Activated CD8-positive, alpha-beta memory T cell treated with anti-CD3 and anti-CD28 coated beads, Interleukin-2, amount 10 ng/mL, durations not matched to agents 7 days and 5 days (primary cell): Measurements from ENCODE around the gene NIP7. TPM values are rescaled to one million over a fixed set of nuclear protein-coding genes. Genes with fewer than 3 reads are reported as not detected.
"Not testable (repeated sequence)": the region's sequence is repeated elsewhere in the genome, so short reads cannot be mapped to it uniquely, and the experiment has no call there.

Experiments used
- ATAC-seq: fragments of 150-1000 bp; cut with Tn5 transposase; one replicate; pipeline ENCODE4 v1.10.0; 2021; ENCODE audit warnings: moderate library complexity
- CTCF ChIA-PET: fragments of 350-600 bp; sonication (Branson Sonifier 250); formaldehyde crosslinking; loops from one replicate; lab custom pipeline; 2021; ENCODE audit warnings: antibody characterized with exemption; lab: Charles Lee
- DNase-seq: peaks from one replicate; pipeline ENCODE4 v3.0.0-alpha.2; 2020
- H3K27ac Mint-ChIP-seq: one replicate; pipeline ENCODE4 v1.8.0; 2021; ENCODE audit warnings: mild to moderate bottlenecking, mixed read lengths
- H3K27me3 Mint-ChIP-seq: one replicate; pipeline ENCODE4 v1.8.0; 2021; ENCODE audit warnings: mixed read lengths
- H3K36me3 Mint-ChIP-seq: one replicate; pipeline ENCODE4 v1.8.0; 2021; ENCODE audit warnings: mild to moderate bottlenecking, mixed read lengths
- H3K4me1 Mint-ChIP-seq: one replicate; pipeline ENCODE4 v1.8.0; 2021; ENCODE audit warnings: mixed read lengths
- H3K4me3 Mint-ChIP-seq: one replicate; pipeline ENCODE4 v1.8.0; 2021; ENCODE audit warnings: mild to moderate bottlenecking, moderate library complexity, mixed read lengths
- H3K9me3 Mint-ChIP-seq: one replicate; pipeline ENCODE4 v1.8.0; 2022; ENCODE audit warnings: low read depth, mixed read lengths
- total RNA-seq, 2 experiments: library from RNA; stranded (reverse); gene quantifications; one replicate each; pipeline ENCODE4 v1.2.3, GENCODE V29; 2021

The NIP7 gene
- total RNA-seq, 2 experiments from 2014 or later = 36.2 to 48.8 TPM

GRCh38 chr16:69334696-69335095 lies 4.9 kb upstream of the NIP7 start:
- ATAC-seq (no peak), DNase-seq (no peak)
- Mint-ChIP-seq H3K36me3 (peaks cover 17% of the 10 kb centered on the region), H3K27ac (no peak overlapping the region), H3K9me3 (no peaks in the 10 kb centered on the region), H3K4me1 (peaks cover 35% of the 10 kb centered on the region), H3K27me3 (no peaks in the 10 kb centered on the region), H3K4me3 (no peak overlapping the region)
- CTCF ChIA-PET = interaction anchor here (1.2 kb wide), 1 partner anchor 8 kb away, joined by 3 read pairs; no protein-coding TSS in a partner anchor

GRCh38 chr16:69338557-69339288 lies 849 bp upstream of the NIP7 start:
- Mint-ChIP-seq H3K36me3 (peaks cover 34% of the 10 kb centered on the region), H3K27me3 (no peaks in the 10 kb centered on the region), H3K4me1 (peaks cover 46% of the 10 kb centered on the region), H3K9me3 (no peaks in the 10 kb centered on the region), H3K27ac (peak overlapping the region; percentile 86), H3K4me3 (peak overlapping the region; percentile 94)
- CTCF ChIA-PET = interaction anchor here (0.7 to 5.0 kb wide), 10 partner anchors 8 to 90 kb away, joined by 3 to 40 read pairs (median 4); partner anchors contain the start of gene PDF
- ATAC-seq = no peak
- DNase-seq = no peak

- Mint-ChIP-seq H3K27me3 (no peaks in the 10 kb centered on the region), H3K4me3 (peak overlapping the region; percentile 94), H3K9me3 (no peaks in the 10 kb centered on the region), H3K36me3 (peaks cover 26% of the 10 kb centered on the region), H3K4me1 (peaks cover 47% of the 10 kb centered on the region), H3K27ac (peak overlapping the region; percentile 96)
- CTCF ChIA-PET = interaction anchor here (0.7 to 5.0 kb wide), 7 partner anchors 10 to 45 kb away, joined by 3 to 40 read pairs (median 4); partner anchors contain the start of genes PDF and TERF2
- DNase-seq (peak; percentile 59), ATAC-seq (peak; percentile 5)
Measured at GRCh38 chr16:69340095-69340644, 598 bp downstream of the NIP7 start.

- no peak overlapping the region for H3K4me3 Mint-ChIP-seq
- DNase-seq = no peak
- no peak for ATAC-seq
- peaks cover 41% of the 10 kb centered on the region for H3K4me1 Mint-ChIP-seq
- H3K36me3 Mint-ChIP-seq = peaks cover 26% of the 10 kb centered on the region
- H3K9me3 Mint-ChIP-seq = no peaks in the 10 kb centered on the region
- H3K27ac Mint-ChIP-seq = no peak overlapping the region
- no peaks in the 10 kb centered on the region for H3K27me3 Mint-ChIP-seq
- CTCF ChIA-PET = interaction anchor here (1.9 kb wide), 1 partner anchor 52 kb away, joined by 6 read pairs; no protein-coding TSS in a partner anchor
Measured at GRCh38 chr16:69344171-69344570, 4.6 kb downstream of the NIP7 start.

- peaks cover 29% of the 10 kb centered on the region for H3K36me3 Mint-ChIP-seq
- CTCF ChIA-PET = no interaction called here
- no peaks in the 10 kb centered on the region for H3K27me3 Mint-ChIP-seq
- peaks cover 33% of the 10 kb centered on the region for H3K4me1 Mint-ChIP-seq
- no peak overlapping the region for H3K4me3 Mint-ChIP-seq
- DNase-seq = no peak
- peak; percentile 35 for ATAC-seq
- H3K27ac Mint-ChIP-seq = peak overlapping the region; percentile 50
- no peaks in the 10 kb centered on the region for H3K9me3 Mint-ChIP-seq
Measured at GRCh38 chr16:69345923-69346322, 6.4 kb downstream of the NIP7 start.

- H3K4me3 Mint-ChIP-seq = no peak overlapping the region
- H3K36me3 Mint-ChIP-seq = peaks cover 23% of the 10 kb centered on the region
- H3K4me1 Mint-ChIP-seq = peaks cover 26% of the 10 kb centered on the region
- no peaks in the 10 kb centered on the region for H3K27me3 Mint-ChIP-seq
- no peak for DNase-seq
- no peak for ATAC-seq
- no peak overlapping the region for H3K27ac Mint-ChIP-seq
- CTCF ChIA-PET = no interaction called here
- no peaks in the 10 kb centered on the region for H3K9me3 Mint-ChIP-seq
Measured at GRCh38 chr16:69346683-69347082, 7.1 kb downstream of the NIP7 start.

- Mint-ChIP-seq H3K27ac (no peak overlapping the region), H3K4me3 (no peak overlapping the region), H3K36me3 (peaks cover 24% of the 10 kb centered on the region), H3K27me3 (no peaks in the 10 kb centered on the region), H3K9me3 (no peaks in the 10 kb centered on the region), H3K4me1 (peaks cover 17% of the 10 kb centered on the region)
- CTCF ChIA-PET = no interaction called here
- DNase-seq = no peak
- ATAC-seq = no peak
Measured at GRCh38 chr16:69348222-69348621, 8.7 kb downstream of the NIP7 start.

GRCh38 chr16:69349536-69349935 lies 10.0 kb downstream of the NIP7 start:
- ATAC-seq (no peak), DNase-seq (no peak)
- no peak overlapping the region for H3K27ac Mint-ChIP-seq
- peaks cover 17% of the 10 kb centered on the region for H3K4me1 Mint-ChIP-seq
- CTCF ChIA-PET = no interaction called here
- no peaks in the 10 kb centered on the region for H3K9me3 Mint-ChIP-seq
- H3K36me3 Mint-ChIP-seq = peaks cover 22% of the 10 kb centered on the region
- H3K4me3 Mint-ChIP-seq = no peak overlapping the region
- no peaks in the 10 kb centered on the region for H3K27me3 Mint-ChIP-seq

- no peaks in the 10 kb centered on the region for H3K27me3 Mint-ChIP-seq
- CTCF ChIA-PET = no interaction called here
- H3K9me3 Mint-ChIP-seq = no peaks in the 10 kb centered on the region
- H3K27ac Mint-ChIP-seq = no peak overlapping the region
- ATAC-seq (no peak), DNase-seq (no peak)
- H3K36me3 Mint-ChIP-seq = peaks cover 23% of the 10 kb centered on the region
- no peak overlapping the region for H3K4me3 Mint-ChIP-seq
- peaks cover 12% of the 10 kb centered on the region for H3K4me1 Mint-ChIP-seq
Measured at GRCh38 chr16:69350536-69351133, 11.1 kb downstream of the NIP7 start.

GRCh38 chr16:69351309-69352027 lies 11.9 kb downstream of the NIP7 start, which contains the start of gene TMED6:
Gene TMED6, minus strand, starts transcription at chr16:69351786. Its CDS starts 33 bp downstream, at chr16:69351753.
- CTCF ChIA-PET = no interaction called here
- Mint-ChIP-seq H3K4me3 (no peak within 1 kb of the TSS), H3K9me3 (no peaks in the 10 kb centered on the region), H3K36me3 (peaks cover 29% of the 10 kb centered on the region), H3K27ac (no peak within 1 kb of the TSS), H3K27me3 (no peaks in the 10 kb centered on the region), H3K4me1 (peaks cover 6% of the 10 kb centered on the region)
- no peak for DNase-seq
- ATAC-seq = no peak

GRCh38 chr16:69360070-69360469 lies 20.5 kb downstream of the NIP7 start:
- H3K27me3 Mint-ChIP-seq, DNase-seq, CTCF ChIA-PET, ATAC-seq, H3K9me3 Mint-ChIP-seq, H3K4me1 Mint-ChIP-seq, H3K4me3 Mint-ChIP-seq, H3K27ac Mint-ChIP-seq: not testable (repeated sequence)
- peaks cover 19% of the 10 kb centered on the region for H3K36me3 Mint-ChIP-seq

- no peak for ATAC-seq
- peaks cover 4% of the 10 kb centered on the region for H3K4me1 Mint-ChIP-seq
- H3K36me3 Mint-ChIP-seq = peaks cover 29% of the 10 kb centered on the region
- H3K27ac Mint-ChIP-seq = no peak overlapping the region
- DNase-seq = no peak
- CTCF ChIA-PET = no interaction called here
- H3K9me3 Mint-ChIP-seq = no peaks in the 10 kb centered on the region
- no peaks in the 10 kb centered on the region for H3K27me3 Mint-ChIP-seq
- no peak overlapping the region for H3K4me3 Mint-ChIP-seq
Measured at GRCh38 chr16:69363281-69363717, 23.7 kb downstream of the NIP7 start.

GRCh38 chr16:69364088-69364487 lies 24.5 kb downstream of the NIP7 start:
- no peak overlapping the region for H3K4me3 Mint-ChIP-seq
- no peak overlapping the region for H3K27ac Mint-ChIP-seq
- H3K36me3 Mint-ChIP-seq = peaks cover 31% of the 10 kb centered on the region

More at GRCh38 chr16:69364088-69364487, 24.5 kb downstream of the NIP7 start:
- no peak for ATAC-seq
- H3K27me3 Mint-ChIP-seq = no peaks in the 10 kb centered on the region
- DNase-seq = no peak
- no peaks in the 10 kb centered on the region for H3K9me3 Mint-ChIP-seq
- H3K4me1 Mint-ChIP-seq = peaks cover 4% of the 10 kb centered on the region
- CTCF ChIA-PET = no interaction called here
